GM19193 (cell line): ENCODE data around the gene METTL5.

Source experiments
- POLR2A ChIP-seq: IDR thresholded peaks from 4 replicates; pipeline ENCODE4 v1.6.1; 2011; ENCODE audit not compliant: insufficient read depth, insufficient read length; ENCODE audit errors: extremely low read depth

METTL5 gene

DNA sequence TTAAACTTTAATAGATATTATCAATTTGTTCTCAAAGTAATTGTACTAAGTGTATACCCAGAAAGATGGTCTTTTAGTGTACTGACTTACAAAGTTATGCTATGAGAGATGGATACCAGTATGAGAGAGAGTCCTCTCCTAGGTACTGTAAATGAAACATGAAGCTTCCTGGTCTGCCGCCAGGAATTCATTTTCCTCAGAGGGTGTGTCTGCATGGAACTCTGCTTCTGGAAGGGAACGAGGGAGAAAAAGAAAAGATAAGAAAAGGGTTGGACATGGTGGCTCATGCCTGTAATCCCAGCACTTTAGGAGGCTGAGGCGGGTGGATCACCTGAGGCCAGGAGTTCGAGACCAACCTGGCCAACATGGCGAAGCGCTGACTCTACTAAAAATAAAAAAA, 28.3 kb downstream of the METTL5 start:
- TF ChIP-seq POLR2A, result no peak

DNA sequence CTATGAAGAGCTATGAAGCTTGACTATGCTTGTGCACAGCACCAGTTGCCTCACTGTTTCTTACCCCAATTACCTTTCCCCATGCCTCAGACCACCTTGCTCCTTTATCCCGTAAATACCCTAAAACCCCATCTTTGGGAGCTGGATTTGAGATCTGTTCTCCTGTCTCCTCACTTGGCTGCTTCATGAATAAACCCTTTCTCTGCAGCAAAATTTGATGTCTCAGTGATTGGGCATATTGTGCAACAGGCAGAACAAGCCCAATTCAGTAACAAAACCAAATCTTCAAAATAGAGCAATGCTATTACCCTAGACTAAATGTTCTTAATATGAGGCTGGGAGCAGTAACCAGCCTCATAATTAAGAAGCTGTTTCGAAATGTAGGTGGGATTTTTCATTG, 29.5 kb downstream of the METTL5 start:
- TF ChIP-seq POLR2A, result no peak

DNA sequence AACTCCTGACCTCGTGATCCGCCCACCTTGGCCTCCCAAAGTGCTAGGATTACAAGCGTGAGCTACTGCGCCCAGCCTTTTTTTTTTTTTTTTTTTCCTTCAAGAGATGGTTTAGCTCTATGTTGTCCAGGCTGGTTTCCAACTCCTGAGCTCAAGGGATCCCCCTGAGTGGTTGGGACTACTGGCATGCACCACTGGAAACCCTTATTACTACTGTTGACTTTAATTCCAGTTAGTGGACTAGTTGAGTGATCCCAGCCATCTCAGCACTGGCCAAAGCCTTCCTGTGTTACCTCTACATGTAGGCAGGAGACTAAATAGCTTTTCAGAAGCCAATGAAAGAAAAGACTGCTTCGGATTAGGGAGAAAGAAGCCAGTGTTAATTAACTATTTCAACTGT, 34.1 kb downstream of the METTL5 start:
- TF ChIP-seq POLR2A, result no peak

DNA sequence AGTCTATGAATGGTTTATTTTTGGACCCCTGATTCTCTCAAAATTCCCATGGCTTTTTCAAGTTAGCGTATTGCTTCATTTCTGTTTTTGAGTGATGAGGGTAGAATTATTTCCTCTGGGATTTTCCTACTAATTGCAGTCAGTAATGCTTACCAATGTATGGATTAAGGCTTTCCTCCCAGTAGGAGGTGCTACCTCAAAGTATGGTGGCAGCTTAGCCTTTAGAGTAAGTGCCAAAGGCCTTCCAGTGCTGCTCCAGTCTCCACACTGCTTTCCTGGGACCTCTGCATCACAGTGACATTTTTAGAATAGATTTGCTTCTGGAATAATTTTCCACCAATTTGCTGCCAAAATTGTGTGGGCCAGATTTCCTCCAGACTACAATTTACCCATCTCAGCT, 42.2 kb downstream of the METTL5 start:
- no peak for TF ChIP-seq POLR2A

DNA sequence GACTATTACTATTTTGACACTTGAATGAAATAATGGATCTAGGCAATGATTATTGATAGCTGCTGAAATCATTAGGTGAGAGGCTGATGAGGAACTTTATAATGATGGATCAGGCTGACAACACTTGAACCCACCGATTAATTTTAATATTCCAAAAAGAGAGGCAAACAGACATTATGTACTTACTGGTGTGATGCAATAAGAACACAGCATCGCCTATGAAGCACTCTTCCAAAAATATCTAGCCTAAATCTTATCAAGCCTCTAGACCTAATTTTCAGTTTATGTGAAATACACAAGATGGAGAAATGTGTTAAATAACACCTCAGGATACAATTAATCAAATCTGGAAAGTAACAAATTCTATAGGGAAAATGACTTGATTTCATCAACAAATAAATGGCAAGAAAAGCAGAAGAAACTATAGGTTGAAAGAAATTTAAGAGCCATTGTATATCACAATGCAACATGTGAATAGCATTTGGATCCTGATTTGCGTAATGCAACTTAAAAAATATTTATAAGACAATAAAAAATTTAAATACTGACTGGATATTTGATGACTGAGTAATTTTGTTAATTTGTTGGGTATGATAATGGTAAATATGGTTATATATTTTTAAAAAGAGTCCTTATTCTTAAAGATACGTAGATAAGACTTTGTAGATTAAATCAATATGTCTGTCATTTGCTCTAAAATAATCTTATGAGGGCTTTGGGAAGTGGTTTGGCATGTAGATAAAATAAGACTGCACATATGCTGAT, 43.3 kb downstream of the METTL5 start:
- no peak for TF ChIP-seq POLR2A

DNA sequence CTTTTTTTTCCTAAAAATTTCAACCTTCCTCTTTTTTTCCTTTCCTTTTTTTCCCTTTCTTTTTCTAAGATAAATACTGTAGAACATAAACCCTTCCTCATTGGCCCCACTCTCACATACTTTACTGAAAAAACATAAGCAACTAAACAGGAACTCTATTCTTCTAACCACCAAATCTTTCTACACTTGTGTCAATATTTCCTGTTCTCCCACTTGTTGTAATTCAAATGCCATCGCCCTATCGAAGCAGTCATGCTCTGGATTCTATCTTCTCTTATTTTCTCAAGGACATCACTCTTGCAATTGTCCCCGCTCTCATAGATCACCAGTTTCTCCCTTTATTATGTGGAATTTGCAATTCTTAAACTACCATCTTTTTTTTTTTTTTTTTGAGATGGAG, 46.3 kb downstream of the METTL5 start:
- TF ChIP-seq POLR2A, result no peak

DNA sequence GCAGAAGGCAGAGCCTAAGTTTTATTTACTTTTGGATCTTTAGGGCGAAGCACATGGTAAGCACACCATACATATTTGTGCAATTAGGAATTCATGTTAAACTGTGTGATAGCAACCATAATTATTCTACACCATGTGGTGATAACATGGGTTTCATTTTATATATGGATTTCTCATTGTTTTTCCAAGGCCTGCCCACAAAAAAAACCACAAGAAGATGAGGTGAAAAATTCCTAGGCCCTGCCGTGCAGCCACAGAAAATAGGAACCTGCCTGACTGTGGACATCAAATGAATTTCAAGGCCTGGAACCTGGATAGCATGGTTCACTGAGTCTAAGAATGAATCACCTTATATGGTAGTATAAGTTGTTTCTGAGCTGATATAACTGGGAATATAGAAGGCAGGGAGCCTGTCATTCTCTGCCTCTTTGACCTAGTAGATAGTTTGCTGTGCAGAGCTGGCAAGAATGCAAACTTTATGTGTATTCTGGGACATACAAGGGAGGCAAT, 48.4 kb downstream of the METTL5 start:
- TF ChIP-seq POLR2A, result no peak

DNA sequence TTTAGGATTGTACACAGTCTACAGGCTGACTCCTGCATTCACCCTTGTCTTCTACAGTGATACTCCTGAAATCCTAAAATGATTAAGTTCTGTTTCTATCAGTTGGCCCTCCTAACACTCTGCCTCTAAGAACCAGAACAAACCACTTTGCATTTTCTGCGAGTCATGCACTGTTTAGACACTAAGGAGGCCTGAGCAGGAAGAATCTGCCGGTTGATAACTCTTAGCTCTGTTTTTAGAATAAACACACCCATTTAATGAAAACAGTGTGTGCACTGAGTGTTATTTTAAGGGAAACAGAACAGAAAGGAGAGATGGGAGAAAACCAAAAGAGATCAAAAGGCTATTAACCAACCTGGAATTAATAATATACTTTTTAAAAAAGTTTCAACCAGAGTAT, 48.9 kb downstream of the METTL5 start:
- TF ChIP-seq POLR2A, result no peak

DNA sequence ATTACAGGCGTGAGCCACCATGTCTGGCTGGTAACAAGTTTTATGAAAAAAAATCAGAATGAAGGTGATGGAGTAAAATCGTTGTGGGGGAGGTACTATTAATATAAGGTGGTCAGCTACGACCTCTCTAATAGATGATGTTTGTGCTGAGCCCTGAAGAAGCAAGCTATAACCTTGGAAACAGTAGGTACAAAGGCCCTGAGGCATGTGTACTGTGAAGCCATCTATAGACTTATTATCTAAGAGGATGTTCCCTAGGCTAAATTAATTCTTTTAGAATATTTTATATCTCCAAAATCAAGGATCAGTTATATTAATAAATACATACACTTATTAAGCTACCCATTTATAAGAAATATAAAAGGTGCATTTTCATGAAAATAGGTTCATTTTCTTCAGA, 49.4 kb downstream of the METTL5 start:
- TF ChIP-seq POLR2A, result no peak

DNA sequence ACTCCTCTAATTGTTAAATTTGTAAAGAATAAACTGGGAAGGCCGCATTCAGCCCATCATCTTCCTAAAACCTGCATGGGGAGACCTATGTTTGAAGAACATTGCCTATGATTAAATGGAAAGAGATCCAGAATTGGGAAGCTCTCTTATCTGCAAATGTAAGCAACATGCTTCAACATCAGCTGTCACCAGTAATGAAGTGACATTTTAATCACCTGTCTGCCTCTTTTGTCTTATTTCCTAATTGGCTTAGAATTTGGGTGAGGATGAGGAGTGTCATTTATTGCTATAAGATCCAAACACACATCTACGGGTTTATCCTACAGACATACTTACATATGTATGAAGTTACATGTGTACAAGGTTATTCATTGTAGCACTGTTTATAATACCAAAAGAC, 52.1 kb downstream of the METTL5 start:
- TF ChIP-seq POLR2A, result no peak

DNA sequence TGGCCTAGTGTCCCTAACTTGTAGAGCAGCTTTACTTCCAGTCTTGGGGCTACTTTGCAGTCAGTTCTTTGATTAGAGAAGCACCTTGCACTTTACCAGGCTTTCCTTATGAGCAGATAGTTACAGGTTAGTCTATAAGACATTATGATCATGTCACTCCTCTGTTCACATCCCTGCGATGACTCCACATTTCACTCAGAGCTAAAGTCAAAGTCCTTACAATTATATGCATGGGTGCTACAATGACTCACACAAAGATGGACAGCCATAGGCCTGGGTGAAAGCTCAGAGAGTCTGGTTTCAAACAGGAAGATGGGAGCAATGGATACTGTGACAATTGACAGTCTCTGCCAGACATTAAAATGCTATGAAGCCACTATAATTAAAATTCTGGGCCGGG, 53.1 kb downstream of the METTL5 start:
- no peak for TF ChIP-seq POLR2A

DNA sequence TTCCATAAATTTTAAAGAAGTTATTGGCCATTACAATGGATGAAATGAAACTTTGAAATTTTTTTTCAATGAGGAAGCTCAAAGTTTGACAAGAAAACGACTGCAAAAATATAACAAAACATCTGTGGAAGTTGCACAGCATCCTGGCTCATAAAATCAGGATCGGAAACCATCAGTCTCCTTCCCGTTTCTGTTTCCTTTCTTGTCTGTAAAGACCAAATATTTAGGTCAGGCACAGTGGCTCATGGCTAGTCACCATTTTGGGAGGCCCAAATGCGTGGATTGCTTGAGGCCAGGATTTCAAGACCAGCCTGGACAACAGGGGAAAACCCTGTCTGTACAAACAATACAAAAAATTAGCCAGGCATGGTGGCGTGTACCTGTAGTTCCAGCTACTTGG, 53.7 kb downstream of the METTL5 start:
- no peak for TF ChIP-seq POLR2A

DNA sequence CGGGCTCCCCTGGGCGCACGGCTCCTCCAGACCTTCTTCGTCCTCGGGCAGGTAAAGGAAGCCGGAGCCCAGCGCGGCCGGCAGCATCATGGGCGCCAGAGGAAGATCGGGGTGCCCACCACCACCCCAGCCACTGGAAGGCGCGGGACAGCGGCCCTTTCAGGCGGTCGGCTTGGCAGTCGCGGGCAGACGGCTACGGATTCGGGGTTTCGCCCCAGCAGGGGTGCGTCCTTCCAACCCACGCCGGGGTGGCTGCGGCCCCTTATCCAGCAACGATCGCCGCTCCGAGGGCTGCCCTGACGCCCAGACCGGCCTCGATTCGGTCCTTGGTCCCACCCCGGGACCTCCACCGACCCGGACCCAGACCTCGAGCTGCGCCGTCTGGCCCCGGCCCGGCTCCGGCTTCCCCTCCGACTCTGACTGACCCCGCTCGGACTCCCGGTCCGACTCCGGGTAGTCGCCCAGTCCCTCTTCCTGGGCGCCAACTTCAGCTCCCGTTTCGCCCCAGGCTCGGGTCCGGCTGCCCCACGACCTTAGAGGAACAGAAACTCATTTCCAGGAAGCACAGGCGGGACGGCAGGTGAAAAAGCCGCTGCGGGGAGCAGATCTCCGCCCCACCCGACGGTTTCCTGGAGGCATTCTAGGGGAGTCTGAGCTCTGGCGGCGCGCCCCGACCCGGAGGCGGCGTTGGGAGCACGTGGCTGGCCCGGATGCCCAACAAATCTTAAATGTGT, 56.3 kb downstream of the METTL5 start:
- TF ChIP-seq POLR2A, result no peak

DNA sequence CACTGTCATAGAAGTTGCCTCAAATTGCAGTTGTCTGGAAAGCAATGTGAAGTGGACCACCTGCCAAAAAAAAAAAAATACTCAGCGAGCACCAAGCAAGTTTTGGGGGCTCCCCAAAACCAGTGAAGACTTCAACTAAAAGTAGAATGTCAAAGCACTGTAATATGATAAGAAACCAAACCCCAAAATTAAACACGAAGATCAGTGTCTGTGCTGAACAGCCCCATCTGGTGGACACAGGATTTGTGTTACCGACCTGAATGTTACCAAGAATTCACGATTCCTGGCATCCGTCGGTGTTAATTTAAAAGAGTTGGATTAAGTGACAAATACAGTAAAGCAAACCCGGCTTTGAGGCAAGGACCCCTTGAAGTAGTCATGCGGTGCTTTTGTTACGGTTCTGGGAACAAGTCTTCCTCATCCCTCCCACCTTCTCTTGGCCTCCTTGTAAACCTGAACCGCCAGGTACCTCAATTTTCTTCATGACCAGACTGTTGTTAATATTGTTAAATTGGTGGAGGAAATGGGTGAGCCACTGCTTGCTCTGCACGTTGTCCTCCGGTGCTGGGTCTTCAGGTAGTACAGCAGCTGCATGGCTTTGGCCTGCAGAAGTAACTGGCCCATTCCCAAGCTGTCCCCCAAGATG, 57.3 kb downstream of the METTL5 start:
- no peak for TF ChIP-seq POLR2A

DNA sequence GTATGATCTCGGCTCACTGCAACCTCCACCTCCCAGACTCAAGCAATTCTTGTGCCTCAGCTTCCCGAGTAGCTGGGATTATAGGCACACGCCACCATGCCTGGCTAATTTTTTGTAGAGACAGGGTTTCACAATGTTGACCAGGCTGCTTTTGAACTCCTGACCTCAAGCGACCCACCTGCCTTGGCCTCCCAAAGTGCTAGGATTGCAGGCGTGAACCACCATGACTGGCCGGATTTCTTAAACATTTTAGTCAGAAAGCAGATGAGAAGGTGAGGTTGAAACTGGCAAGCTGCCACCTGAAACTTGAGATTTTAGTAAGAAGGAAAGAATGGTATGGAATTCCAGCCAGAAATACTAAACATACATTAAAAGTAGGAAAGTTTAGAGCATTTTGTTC, 59.2 kb downstream of the METTL5 start:
- no peak for TF ChIP-seq POLR2A

DNA sequence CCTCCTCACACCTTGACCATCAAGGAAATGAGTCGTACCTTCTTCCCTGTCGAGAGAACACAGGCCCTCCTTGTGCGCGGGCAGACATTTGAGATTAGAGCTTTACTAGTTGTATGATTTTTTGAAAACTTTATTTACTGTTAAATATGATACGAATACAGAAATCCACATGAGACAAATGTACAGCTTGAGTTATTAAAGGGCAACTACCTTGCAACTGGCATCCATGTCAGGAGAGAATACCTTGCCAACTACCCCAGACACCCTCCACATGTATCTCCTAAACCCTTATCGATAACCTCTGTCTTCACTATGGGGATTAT, 62.8 kb downstream of the METTL5 start:
- TF ChIP-seq POLR2A, result no peak
